K562 (cell line): Measurements from ENCODE around the gene NABP1. TPM values are rescaled to one million over a fixed set of nuclear protein-coding genes. Genes with fewer than 3 reads are reported as not detected.

ENCODE experiments used
- DIDO1 ChIP-seq: fragments of 450-650 bp; IDR thresholded peaks from 2 replicates; pipeline ENCODE4 v1.6.1; 2016; ENCODE audit warnings: low read depth, missing biosample characterization, missing genetic modification characterization
- EP300 ChIP-seq: IDR thresholded peaks from 2 replicates; pipeline ENCODE4 v1.6.1; 2012; ENCODE audit warnings: low read length, improper control_type of control experiment
- ETV1 ChIP-seq: fragments of 450-650 bp; conservative IDR thresholded peaks from 2 replicates; pipeline ENCODE4 v1.6.1; 2016; ENCODE audit warnings: missing genetic modification characterization, control low read depth, low read depth, missing compliant biosample characterization
- JUND ChIP-seq, 2 experiments: IDR thresholded peaks; 2 replicates in 1 of 2; 3 replicates in 1 of 2; pipeline ENCODE4 v1.6.1; 2011; ENCODE audit warnings: borderline replicate concordance in 2 of 2, low read depth in 2 of 2, low read length in 2 of 2, improper control_type of control experiment in 1 of 2, missing biosample characterization in 1 of 2, missing genetic modification characterization in 1 of 2, missing genetic modification reagents in 1 of 2
- KLF1 ChIP-seq: fragments of 450-650 bp; IDR thresholded peaks from 2 replicates; pipeline ENCODE4 v1.6.1; 2016; ENCODE audit warnings: missing genetic modification characterization, missing compliant biosample characterization
- KLF10 ChIP-seq: fragments of 250-450 bp; sonication (Bioruptor Pico); IDR thresholded peaks from 2 replicates; pipeline ENCODE4 v1.6.1; 2021; ENCODE audit warnings: matching md5 sums
- KLF13 ChIP-seq: fragments of 450-650 bp; IDR thresholded peaks from 2 replicates; pipeline ENCODE4 v1.6.1; 2016; ENCODE audit warnings: missing genetic modification characterization, low read depth, mild to moderate bottlenecking, missing compliant biosample characterization, moderate library complexity, borderline replicate concordance
- NCOA4 ChIP-seq: fragments of 450-650 bp; IDR thresholded peaks from 2 replicates; pipeline ENCODE4 v1.6.1; 2018; ENCODE audit warnings: mild to moderate bottlenecking; ENCODE audit not compliant: partially characterized antibody
- POLR2AphosphoS5 ChIP-seq: IDR thresholded peaks from 2 replicates; pipeline ENCODE4 v1.6.1; 2011; ENCODE audit warnings: mild to moderate bottlenecking, low read depth, low read length, moderate library complexity; ENCODE audit not compliant: control insufficient read depth, insufficient read depth
- POU5F1 ChIP-seq: fragments of 150-350 bp; IDR thresholded peaks from 2 replicates; pipeline ENCODE4 v1.6.1; 2014; ENCODE audit warnings: borderline replicate concordance, low read length, low read depth, mild to moderate bottlenecking; ENCODE audit not compliant: partially characterized antibody
- RBM25 ChIP-seq: fragments of 200-400 bp; formaldehyde crosslinking; IDR thresholded peaks from 2 replicates; pipeline ENCODE4 v1.6.1; 2018; ENCODE audit warnings: low read length, low read depth, moderate library complexity; ENCODE audit not compliant: severe bottlenecking
- REST ChIP-seq, 2 experiments: fragments of 450-650 bp; formaldehyde crosslinking in 1 of 2; IDR thresholded peaks; 2 replicates each; pipeline versions ENCODE4 v1.4.0 to v1.6.1; 2014 to 2020; ENCODE audit warnings: mild to moderate bottlenecking in 2 of 2, borderline replicate concordance in 1 of 2, low read depth in 1 of 2
- STAT5A ChIP-seq: IDR thresholded peaks from 2 replicates; pipeline ENCODE4 v1.6.1; 2012; ENCODE audit warnings: low read length, inconsistent platforms, borderline replicate concordance
- TCF7 ChIP-seq: sonication (generic); IDR thresholded peaks from 2 replicates; pipeline ENCODE4 v1.6.1; 2016; ENCODE audit warnings: antibody characterized with exemption, borderline replicate concordance
- YY1 ChIP-seq, 3 experiments: IDR thresholded peaks; 2 replicates each; pipeline ENCODE4 v1.6.1; 2011; ENCODE audit warnings: low read length in 2 of 3, mild to moderate bottlenecking in 2 of 3, moderate library complexity in 2 of 3, borderline replicate concordance in 1 of 3, control low read depth in 1 of 3, low read depth in 1 of 3; ENCODE audit not compliant: insufficient read depth in 3 of 3, insufficient replicate concordance in 2 of 3, control insufficient read depth in 1 of 3, insufficient read length in 1 of 3; ENCODE audit errors: extremely low read depth in 1 of 3
- ZBTB1 ChIP-seq: sonication (generic); formaldehyde crosslinking; IDR thresholded peaks from 2 replicates; pipeline ENCODE4 v1.8.1; 2023; ENCODE audit warnings: missing genetic modification reagents, low read depth, mild to moderate bottlenecking, borderline replicate concordance
- ZNF668 ChIP-seq: fragments of 250-450 bp; sonication (Bioruptor Pico); IDR thresholded peaks from 2 replicates; pipeline ENCODE4 v1.8.0; 2022; ENCODE audit warnings: mild to moderate bottlenecking, inconsistent platforms
- ZNF75A ChIP-seq: fragments of 450-650 bp; formaldehyde crosslinking; IDR thresholded peaks from 2 replicates; pipeline ENCODE4 v1.4.0; 2020; ENCODE audit warnings: mild to moderate bottlenecking
- polyA plus RNA-seq, 8 experiments: library from polyadenylated mRNA; depleted of rRNA in 4 of 8; stranded (reverse) in 5 of 8; unstranded in 3 of 8; fragments of >200 nt; fragmentation: Nextera tagmentation in 2 of 8; fragmentation: Illumina TruSeq in 1 of 8; extraction: Ambion mirVana in 2 of 8; extraction: Trizol in 1 of 8; gene quantifications; 2 replicates each; pipeline versions ENCODE4 v1.2.1 to v1.2.3, GENCODE V29; 2011 to 2014; ENCODE audit warnings: inconsistent platforms in 1 of 8, missing spikeins in 1 of 8
- total RNA-seq, 7 experiments: library from RNA; depleted of rRNA in 6 of 7; stranded (reverse); fragments of >200 nt in 6 of 7; fragmentation: Illumina TruSeq in 2 of 7; extraction: Trizol in 2 of 7; gene quantifications; 2 replicates each; pipeline versions ENCODE4 v1.2.1 to v1.2.3, GENCODE V29; 2011 to 2021; ENCODE audit warnings: low replicate concordance in 1 of 7

NABP1 gene
- total and polyA plus RNA-seq, 9 of the 15 experiments (the other 6 are each of a cell fraction or from before 2014, with no cell fraction given): 12.8 to 44.0 (median 20.2) TPM

- TF ChIP-seq REST (IDR thresholded peaks at IDR 0.05; ENCODE audit: borderline replicate concordance) (peak; percentile 44; the same call in 1 of the 2 replicates), REST (CRISPR knock-in tag; IDR thresholded peaks at IDR 0.05; ENCODE audit: low read depth) (no peak), ETV1 (no peak), STAT5A (no peak), KLF1 (no peak), KLF10 (CRISPR knock-in tag) (no peak), TCF7 (no peak), YY1 (IDR thresholded peaks at IDR 0.05; ENCODE audit: borderline replicate concordance in 1 of 3, control insufficient read depth in 1 of 3, extremely low read depth in 1 of 3, insufficient read depth in 3 of 3, insufficient read length in 1 of 3, insufficient replicate concordance in 2 of 3, low read depth in 1 of 3, low read length in 2 of 3) (peak in 1 of 3 experiments; percentile 63), ZNF668 (CRISPR knock-in tag) (no peak), DIDO1 (no peak), POLR2AphosphoS5 (no peak), ZNF75A (CRISPR knock-in tag) (peak; percentile 96), EP300 (0 out of 2 replicates have a peak, but pooled peaks have one; percentile 8), ZBTB1 (CRISPR knock-in tag) (no peak), KLF13 (tag) (no peak), NCOA4 (no peak), POU5F1 (no peak), JUND (IDR thresholded peaks at IDR 0.05; ENCODE audit: borderline replicate concordance, low read depth, low read length) (peak; percentile 40; the same call in 1 of the 2 replicates), JUND (tag; IDR thresholded peaks at IDR 0.05; ENCODE audit: borderline replicate concordance, low read depth, low read length) (no peak), RBM25 (peak; percentile 51)
Measured at GRCh38 chr2:191664823-191665677, 12.9 kb upstream of the NABP1 start (continued).
